GM21723 (cell line): ENCODE measurements around the gene SGSH.

Experiments
- ATAC-seq: cut with Tn5 transposase; IDR thresholded peaks from one replicate; pipeline ENCODE4 v1.9.1; 2021; ENCODE audit warnings: mild to moderate bottlenecking, moderate library complexity; ENCODE audit not compliant: unreplicated experiment

The SGSH gene

DNA sequence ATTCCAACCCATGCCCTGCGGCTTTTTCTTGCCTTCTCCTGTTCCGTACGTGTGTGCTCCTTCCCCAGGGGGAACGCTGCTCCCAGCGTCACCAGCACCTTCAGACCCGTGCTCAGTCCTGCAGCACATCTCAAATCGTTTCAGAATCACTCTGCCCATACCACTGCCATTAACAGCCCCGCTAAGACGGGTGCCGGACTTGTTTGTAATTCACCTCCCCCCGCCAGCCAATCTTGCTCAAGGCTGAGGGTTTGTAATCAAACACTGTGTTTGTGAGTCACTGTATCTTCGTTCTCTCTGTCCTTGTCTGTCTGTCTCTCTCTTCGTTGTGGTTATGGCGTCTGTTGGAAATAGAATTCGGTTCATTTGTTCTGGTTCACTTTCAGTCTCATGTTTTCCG lies 33.0 kb downstream of the SGSH start:
- ATAC-seq = no peak

DNA sequence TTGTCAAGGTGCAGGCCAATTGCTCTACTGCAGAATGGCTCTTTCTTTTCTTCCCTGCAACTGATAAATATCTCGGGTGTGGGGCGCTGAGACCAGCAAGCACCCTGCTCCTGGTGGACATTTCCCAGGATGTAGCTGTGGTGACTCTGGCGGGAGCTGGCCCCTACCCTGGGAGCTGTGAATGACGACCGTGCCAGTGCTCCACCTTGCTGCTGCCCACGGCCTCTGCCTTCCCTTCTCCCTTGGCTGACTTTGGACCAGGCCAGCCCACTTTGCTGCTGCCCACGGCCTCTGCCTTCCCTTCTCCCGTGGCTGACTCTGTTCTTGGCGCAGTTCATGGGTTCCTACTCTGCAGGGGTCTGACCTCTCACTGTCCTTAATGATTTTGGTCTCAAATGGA lies 34.2 kb downstream of the SGSH start:
- no peak for ATAC-seq

DNA sequence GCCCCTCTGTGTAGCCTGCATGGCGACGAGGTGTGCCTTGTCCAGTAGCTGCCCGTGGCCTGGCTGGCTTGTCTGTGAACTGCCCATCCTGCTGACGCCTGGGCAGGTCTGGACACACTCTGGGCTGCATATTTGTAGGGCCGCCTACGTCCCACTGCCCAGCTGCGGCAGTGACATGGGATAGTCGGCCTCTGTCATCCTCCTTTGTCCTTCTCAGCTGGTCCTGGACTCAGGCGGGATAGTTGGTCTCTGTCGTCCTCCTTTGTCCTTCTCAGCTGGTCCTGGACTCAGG lies 35.8 kb downstream of the SGSH start:
- ATAC-seq = no peak

DNA sequence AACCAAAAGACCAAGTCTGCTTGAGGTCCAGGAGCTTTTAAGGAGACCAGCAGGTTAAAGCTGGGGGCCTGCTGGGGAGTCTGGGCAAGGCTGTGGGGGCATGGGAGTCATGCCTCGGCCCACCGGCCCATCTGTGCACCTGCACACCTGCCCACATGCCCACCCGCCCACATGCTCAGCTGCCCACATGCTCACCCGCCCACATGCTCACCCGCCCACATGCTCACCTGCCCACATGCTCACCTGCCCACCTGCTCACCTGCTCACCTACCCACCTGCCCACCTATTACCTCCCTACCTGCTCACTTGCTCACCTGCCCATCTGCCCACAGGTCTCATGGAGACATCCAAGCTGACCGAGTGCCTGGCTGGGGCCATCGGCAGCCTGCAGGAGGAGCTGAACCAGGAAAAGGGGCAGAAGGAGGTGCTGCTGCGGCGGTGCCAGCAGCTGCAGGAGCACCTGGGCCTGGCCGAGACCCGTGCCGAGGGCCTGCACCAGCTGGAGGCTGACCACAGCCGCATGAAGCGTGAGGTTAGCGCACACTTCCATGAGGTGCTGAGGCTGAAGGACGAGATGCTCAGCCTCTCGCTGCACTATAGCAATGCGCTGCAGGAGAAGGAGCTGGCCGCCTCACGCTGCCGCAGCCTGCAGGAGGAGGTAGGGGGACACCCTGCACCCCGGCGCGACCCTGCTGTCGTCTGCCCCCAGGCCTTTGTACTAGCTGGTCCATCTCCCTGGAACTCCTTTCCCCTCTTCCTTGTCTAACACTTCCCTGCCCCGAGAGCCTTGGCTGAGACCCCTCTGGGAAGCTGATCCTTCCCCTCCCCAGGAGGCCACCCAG lies 36.3 kb downstream of the SGSH start:
- no peak for ATAC-seq

DNA sequence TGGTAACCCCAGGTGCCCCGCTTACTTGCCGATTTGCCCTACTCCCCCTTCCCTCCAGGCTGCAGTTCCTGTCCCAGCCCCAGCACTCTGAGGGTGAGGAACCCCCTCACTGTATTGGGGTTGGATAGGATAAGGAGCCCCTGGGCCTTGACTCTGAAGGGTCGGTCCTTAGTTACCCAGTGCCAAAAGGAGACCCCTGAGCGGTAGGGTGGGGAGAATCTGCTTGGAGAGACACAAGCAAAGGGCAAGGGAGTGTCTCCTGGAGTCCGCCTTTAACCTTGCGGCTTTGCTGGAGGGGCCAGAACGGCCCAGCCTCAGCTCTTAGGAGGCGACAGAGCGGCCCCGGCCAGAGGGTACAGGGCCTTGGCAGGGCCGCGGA lies 37.3 kb downstream of the SGSH start:
- ATAC-seq = no peak

DNA sequence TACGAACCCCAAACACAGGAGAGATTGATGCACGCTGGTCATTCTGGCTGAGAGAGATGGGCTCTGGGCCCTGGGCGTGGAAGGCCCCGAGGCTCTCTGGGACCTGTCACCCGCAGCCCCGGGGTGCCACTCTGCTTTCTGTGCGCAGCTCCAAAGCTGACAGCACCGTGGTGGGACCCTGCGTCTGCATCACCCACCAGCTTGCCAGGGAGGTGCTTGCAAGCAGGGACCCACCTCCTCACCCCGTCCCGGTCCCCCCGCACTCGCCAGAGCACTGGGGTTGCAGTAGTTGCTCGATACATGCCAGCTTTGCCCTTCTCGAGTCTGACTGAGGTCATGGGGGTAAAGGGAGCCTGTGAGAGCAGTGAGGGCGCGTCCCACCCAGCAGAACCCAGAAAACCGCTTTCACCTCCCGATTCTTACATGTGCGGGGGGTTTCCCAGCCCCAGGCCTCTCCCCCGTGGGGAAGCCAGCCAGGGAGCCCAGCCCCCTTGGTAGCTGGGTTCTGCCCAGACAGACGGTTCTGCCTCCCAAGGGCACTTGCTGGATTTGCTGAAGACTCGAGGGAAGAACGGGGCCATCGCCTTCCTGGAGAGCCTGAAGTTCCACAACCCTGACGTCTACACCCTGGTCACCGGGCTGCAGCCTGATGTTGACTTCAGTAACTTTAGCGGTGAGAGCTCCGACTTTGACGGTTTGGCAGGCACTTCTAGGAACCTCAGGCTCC lies 37.9 kb downstream of the SGSH start:
- no peak for ATAC-seq

DNA sequence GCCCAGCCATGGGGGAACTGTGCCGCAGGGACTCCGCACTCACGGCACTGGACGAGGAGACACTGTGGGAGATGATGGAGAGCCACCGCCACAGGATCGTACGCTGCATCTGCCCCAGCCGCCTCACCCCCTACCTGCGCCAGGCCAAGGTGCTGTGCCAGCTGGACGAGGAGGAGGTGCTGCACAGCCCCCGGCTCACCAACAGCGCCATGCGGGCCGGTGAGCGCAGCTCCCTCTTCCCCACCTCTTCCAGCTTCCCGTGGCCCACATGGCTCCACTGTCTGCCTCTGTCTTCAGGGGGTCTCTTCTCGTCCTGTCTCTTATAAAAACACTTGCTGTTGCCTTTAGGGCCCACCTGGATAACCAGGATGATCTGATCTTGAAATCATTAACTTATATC lies 38.7 kb downstream of the SGSH start:
- ATAC-seq = no peak

DNA sequence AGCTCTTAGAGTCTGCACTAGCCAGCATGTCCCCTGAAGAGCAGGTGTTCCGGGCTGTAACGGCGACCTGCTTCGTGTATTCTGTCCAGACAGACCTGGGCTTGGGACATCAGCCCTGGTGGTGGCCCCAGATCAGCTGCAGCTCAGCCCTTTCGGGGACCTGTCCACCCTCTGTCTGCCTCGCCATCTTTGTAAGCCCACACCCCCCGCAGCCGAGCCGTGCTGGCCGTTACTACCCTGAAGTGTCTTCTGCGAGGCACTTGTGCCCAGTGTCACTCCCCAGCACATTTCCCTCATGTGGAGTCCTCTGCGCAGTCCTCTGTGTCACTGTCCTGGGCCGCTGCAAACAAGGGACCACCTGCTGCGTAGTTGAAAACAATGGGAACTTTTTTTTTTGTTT lies 39.9 kb downstream of the SGSH start:
- no peak for ATAC-seq

DNA sequence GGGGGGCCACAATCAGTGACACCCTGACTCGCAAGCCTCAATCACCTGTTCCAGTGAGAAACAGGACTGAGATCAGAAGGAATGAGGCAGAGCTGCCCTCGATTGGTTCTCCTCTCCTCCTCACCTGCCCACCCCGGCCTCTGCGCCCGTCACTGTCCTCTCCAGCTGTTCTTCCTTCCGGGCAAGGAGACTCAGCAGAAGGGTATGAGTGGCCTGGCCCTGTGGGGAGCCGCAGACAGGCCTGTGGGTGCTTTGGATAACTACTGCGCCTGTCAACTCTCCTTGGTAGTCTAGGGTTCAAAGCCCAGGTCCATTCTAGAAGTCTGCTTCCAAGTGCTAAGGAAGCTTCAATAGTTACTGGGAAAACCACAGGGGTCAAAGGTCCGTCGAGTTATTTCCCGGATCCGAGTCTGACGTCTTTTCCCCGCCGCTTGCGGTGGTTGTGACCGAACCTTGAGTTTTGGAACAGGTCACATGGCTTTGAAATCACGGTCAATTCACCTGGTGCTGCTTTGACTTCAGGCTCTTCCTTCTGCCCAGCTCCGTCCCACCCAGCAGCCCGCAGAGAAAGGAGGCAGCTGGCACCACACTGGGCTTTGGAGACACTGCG lies 42.0 kb downstream of the SGSH start:
- ATAC-seq = no peak

DNA sequence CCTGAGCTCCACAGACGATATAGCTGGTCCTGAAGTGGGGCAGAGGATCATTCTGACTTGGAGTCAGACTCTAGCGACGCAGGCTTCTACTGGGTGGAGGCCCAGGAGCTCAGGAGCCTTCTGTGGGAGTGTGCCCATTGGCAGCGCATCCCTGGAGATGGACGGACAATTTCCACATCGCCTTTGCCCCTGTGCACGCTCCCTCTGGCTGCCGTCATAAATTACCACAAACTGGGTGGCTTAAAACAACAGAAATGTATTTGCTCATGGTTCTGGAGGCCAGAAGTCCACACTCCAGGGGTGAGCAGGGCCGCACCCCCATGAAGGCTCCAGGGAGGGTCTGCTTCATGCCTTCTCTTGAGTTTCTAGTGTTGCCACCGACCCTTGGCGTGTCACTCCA lies 43.4 kb downstream of the SGSH start:
- ATAC-seq = no peak

DNA sequence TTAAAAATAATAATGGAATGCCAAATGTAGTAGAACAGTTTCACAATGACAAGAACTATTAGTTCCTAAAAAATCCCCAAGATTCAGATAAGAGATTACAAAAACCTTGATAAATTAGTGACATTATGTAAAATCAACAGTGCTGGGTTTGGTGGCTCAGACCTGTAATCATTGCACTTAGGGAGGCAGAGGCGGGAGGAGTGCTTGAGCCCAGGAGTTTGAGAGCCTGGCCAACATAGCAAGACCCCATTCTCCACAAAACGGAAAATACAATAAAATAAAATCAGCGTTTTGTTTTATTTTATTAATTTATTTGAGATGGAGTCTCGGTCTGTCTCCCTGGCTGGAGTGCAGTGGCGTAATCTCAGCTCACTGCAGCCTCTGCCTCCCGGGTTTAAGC lies 46.2 kb downstream of the SGSH start:
- ATAC-seq = no peak

DNA sequence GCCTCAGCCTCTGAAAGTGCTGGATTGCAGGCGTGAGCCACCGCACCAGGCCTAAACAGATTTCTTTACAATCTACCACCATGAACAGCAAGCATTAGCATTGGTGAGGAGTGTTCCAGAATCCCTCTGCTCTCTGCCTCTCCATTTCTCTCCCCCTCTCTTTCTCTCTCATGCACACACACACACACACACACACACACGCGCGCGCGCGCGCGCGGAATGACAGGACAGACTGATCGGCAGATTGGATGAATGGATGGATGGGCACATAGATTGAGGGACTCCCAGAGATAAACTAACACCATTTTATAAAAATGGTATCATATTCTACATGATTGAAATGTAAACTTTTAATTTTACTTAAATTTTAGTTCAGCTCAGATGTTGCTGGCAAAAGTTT lies 47.0 kb downstream of the SGSH start:
- ATAC-seq = no peak

DNA sequence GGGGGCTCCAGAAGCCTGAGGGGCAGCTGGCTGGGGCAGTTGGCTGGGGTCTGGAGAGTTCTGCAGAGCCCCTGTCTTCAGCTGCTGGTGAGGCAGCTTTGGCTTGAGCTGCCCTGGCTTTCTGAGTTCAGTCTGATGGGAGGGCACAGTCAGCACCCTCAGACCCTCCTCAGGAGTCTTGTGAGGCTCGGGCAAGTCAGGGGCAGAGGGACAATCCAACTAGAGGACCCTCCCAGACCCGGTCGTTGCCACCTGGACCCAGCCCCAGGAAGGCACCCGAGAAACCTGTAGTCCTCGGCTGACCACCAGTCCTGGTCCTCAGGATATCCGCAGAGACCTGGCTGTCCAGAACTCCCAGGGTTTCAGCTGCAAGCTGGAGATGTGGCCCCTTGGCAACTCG lies 48.5 kb downstream of the SGSH start:
- ATAC-seq = no peak

DNA sequence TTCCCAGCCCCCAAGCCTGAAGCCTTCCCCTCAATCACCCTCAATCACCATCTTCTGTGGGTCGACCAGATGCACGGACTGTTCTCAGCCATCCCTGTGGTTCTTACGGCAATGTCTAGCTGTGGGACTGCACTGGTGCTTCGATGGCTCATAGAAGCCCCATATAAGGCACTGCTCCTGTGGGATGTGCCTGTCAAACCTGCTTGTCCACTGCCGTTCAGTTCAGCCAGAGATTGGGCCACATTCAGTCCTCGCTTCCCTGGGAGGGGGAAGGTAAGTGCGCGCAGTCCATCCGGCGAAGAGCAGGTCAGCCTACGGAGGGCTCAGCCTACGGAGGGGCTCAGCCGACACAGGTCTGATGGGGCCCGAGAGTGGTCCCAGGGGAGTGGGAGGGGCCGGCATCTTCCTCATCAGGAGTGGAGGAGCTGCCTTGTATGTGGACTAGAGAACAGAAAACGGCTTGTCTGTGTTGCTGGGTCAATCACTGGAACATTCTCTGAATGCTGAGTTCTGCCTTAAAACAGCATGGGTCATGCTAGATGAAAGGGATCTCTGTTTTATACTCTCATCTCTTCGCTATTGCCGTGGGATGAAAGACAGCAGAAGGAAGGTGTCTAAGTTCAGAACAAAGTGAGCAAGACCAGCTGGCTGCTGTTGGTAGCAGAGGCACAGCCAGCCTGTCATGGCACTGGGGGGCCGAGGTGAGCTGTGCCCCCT lies 50.2 kb downstream of the SGSH start, which contains the start of gene CARD14:
TSS of gene CARD14 (plus strand) at position 247 of the 717 bp plus-strand sequence. CDS start 11,409 bp downstream, outside the sequence.
- ATAC-seq = no peak

DNA sequence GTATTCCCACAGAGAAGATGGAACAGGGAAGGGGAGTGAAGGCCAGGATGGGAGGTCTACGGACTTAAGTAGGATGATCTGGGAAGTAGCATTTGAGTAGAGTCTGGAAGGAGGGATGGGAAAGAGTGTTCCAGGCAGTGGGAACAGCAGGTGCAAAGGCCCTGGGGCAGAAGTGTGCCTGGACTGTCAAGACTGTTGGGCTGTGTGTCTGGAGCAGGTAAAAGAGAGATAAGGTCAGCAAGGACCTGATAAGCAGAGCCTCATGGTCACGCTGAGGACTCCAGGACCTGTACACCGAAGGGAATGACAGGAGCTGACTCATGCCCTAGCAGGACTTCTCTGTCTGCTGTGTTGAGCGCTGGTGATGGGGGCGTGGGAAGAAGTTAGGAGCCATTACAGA lies 51.0 kb downstream of the SGSH start:
- no peak for ATAC-seq

DNA sequence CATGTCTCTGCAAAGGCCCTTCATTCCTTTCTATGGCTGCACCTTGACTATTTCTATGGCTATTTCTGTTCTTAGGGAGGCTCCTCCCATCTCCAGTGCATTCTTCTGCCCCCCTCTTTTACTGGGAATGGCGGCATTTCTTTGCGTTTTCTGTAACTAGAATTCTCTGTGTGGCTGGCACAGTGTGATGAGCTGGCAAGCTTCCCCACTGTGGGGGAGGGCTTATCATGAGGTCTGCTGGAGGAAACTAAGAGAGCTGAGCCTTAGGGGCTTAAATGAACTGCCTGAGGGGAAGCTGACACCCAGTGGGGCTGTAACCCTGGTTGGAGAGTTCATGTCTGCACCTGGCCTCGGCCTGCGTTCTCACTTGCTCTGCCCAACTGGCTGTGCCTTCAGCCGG lies 51.8 kb downstream of the SGSH start:
- ATAC-seq = no peak

DNA sequence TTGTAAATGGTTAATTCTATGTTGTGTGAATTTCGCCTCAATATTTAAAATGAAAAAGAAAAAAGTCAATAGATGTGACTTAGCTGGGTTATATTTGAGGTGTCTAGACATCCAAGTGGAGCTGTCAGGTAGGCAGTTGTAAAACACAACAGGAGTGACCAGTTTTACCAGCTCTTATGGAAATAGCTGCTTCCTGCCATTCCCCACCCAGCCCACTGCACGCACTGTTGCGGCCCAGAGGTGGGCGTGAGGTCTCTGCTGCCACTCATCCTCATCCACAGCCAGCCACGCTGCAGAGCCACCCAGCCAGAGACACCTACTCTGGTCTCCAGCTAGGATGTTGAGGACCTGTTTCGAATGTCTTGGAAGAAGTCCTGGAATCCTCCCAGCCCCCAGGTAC lies 53.7 kb downstream of the SGSH start:
- no peak for ATAC-seq

DNA sequence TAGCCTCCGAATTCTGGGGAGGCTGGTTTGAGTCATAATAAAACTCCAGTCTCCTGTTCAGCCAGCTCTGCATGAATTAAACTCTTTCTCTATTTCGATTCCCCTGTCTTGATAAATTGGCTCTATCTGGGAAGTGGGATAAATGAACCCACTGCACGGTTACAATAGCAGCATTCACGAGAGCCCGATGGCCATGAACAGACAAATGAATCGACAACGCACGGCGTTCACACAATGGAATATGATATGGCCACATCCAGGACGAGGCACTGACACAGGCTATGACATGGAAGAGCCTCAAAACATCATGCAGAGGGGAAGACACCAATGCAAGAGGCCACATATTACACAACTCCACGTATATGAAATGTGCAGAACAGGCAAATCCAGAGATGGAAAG lies 55.9 kb downstream of the SGSH start:
- ATAC-seq = no peak

DNA sequence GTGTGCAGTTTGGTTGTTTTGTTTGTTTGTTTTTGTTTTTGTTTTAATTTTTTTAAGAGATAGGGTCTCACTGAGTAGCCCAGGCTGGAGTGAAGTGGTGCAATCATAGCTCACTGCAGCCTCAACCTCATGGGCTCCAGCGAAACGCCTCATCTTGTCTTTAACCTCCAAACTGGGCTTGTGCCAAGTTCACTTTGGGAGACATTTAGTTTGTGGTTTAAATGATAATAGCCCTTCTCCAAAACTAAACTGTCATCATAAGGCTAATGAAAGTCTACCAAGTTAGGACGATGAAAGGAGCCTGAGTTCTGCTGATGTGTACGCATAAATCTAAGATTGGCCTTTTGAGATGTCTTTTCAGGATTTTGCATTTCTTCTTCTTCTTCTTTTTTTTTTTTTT lies 56.8 kb downstream of the SGSH start:
- no peak for ATAC-seq

DNA sequence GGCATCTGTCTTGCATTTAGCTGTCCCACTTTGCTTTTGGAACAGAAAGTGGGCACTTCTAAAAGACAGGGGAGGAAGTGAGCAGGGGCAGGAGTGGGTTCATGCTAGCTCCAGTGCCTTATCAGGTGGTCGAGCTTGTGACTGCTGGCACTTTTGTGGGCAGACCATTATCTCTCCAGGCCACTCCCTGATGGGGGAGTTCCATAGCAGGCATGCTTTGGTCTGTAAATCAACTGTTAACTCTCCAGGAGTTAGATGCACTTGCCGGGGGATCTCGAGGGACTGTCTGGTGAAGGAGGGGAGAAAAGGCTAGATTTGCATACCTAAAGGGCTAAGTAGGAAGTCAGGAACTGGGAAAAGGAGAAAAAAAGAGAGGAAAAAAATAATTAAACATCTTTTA lies 59.6 kb downstream of the SGSH start:
- no peak for ATAC-seq
